ENCODE data around the gene NUP210.

NUP210 gene

GRCh38 chr3:13281507-13282357 is 138.4 kb downstream of the NUP210 start:
- POLR2A ChIA-PET: interaction anchor here (1.8 kb wide), 1 partner anchor 81 kb away, joined by 6 read pairs; no protein-coding TSS in a partner anchor
- CTCF ChIA-PET: no interaction called here
- DNase-seq (ENCODE audit: extremely low spot score): no peak
- TF ChIP-seq FOXM1 (IDR thresholded peaks at IDR 0.05; ENCODE audit: borderline replicate concordance) (no peak), SUZ12 (IDR thresholded peaks at IDR 0.05) (no peak), SP1 (IDR thresholded peaks at IDR 0.05) (no peak), NFRKB (IDR thresholded peaks at IDR 0.05) (no peak), ZNF384 (IDR thresholded peaks at IDR 0.05) (no peak), LEF1 (IDR thresholded peaks at IDR 0.05; ENCODE audit: borderline replicate concordance) (no peak), ELF4 (IDR thresholded peaks at IDR 0.05) (no peak), TARDBP (IDR thresholded peaks at IDR 0.05) (no peak), FOXK2 (IDR thresholded peaks at IDR 0.05) (no peak), BHLHE40 (IDR thresholded peaks at IDR 0.05; ENCODE audit: borderline replicate concordance) (no peak), ARNT (IDR thresholded peaks at IDR 0.05) (no peak), HDGF (IDR thresholded peaks at IDR 0.05; ENCODE audit: borderline replicate concordance) (no peak), L3MBTL2 (conservative IDR thresholded peaks at IDR 0.05) (no peak), CTBP1 (IDR thresholded peaks at IDR 0.05; ENCODE audit: borderline replicate concordance) (no peak), FOXA1 (IDR thresholded peaks at IDR 0.05) (no peak)
- TF ChIP-seq, protein P1, sequence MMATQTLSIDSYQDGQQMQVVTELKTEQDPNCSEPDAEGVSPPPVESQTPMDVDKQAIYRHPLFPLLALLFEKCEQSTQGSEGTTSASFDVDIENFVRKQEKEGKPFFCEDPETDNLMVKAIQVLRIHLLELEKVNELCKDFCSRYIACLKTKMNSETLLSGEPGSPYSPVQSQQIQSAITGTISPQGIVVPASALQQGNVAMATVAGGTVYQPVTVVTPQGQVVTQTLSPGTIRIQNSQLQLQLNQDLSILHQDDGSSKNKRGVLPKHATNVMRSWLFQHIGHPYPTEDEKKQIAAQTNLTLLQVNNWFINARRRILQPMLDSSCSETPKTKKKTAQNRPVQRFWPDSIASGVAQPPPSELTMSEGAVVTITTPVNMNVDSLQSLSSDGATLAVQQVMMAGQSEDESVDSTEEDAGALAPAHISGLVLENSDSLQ (IDR thresholded peaks at IDR 0.05): no peak

DNA sequence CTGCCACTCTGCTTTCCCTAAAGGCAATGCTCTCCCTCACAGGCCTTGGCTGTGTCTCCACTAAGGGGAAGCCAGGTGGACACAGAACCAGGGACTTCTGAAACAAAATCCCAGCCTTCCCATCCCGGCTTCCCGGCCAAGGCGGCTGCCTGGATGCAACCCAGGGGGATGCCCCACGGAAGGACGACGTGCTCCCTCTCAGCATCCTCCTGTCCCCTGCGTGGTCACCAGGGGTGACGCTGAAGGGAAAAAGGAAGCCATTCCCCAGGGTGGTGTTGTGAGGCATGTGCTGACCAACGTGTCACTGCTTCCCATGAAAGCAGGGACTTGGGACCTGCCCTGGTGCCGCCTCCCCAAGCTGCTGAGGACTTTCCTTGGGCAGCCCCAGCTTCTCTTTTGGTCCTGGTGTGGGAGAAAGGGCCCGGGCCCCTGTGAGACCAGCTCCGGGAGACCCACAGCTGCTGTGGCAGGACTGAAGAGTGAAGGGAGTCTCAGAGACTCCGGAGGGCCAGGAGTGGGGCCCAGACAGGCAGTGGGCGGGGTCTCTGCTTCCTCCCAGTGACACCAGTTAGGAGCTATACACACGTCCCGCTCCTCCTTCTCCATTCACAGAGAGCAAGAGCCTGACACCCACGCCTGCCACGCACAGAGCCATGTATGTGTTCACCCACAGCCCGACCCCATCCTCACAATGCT is 139.2 kb downstream of the NUP210 start:
- TF ChIP-seq TARDBP (IDR thresholded peaks at IDR 0.05): no peak
- TF ChIP-seq FOXK2 (IDR thresholded peaks at IDR 0.05): no peak
- TF ChIP-seq NFRKB (IDR thresholded peaks at IDR 0.05): no peak
- no peak for TF ChIP-seq L3MBTL2 (conservative IDR thresholded peaks at IDR 0.05)
- TF ChIP-seq HDGF (IDR thresholded peaks at IDR 0.05; ENCODE audit: borderline replicate concordance): no peak
- TF ChIP-seq CTBP1 (IDR thresholded peaks at IDR 0.05; ENCODE audit: borderline replicate concordance): no peak
- ChIA-PET CTCF (no interaction called here), POLR2A (no interaction called here)
- DNase-seq (ENCODE audit: extremely low spot score): no peak

- CTCF ChIA-PET: no interaction called here
- no peak for DNase-seq (ENCODE audit: extremely low spot score)
- TF ChIP-seq CTBP1 (IDR thresholded peaks at IDR 0.05; ENCODE audit: borderline replicate concordance) (no peak), ARNT (IDR thresholded peaks at IDR 0.05) (no peak), HDGF (IDR thresholded peaks at IDR 0.05; ENCODE audit: borderline replicate concordance) (no peak), NFRKB (IDR thresholded peaks at IDR 0.05) (no peak), SUZ12 (IDR thresholded peaks at IDR 0.05) (no peak), ZNF384 (IDR thresholded peaks at IDR 0.05) (no peak), LEF1 (IDR thresholded peaks at IDR 0.05; ENCODE audit: borderline replicate concordance) (no peak), FOXM1 (IDR thresholded peaks at IDR 0.05; ENCODE audit: borderline replicate concordance) (no peak), BHLHE40 (IDR thresholded peaks at IDR 0.05; ENCODE audit: borderline replicate concordance) (no peak), FOXK2 (IDR thresholded peaks at IDR 0.05) (no peak), L3MBTL2 (conservative IDR thresholded peaks at IDR 0.05) (no peak), SP1 (IDR thresholded peaks at IDR 0.05) (no peak), FOXA1 (IDR thresholded peaks at IDR 0.05) (no peak)
- TF ChIP-seq, protein P1 (IDR thresholded peaks at IDR 0.05): no peak
- POLR2A ChIA-PET: no interaction called here
Measured at GRCh38 chr3:13280122-13280790, 139.9 kb downstream of the NUP210 start.

DNA sequence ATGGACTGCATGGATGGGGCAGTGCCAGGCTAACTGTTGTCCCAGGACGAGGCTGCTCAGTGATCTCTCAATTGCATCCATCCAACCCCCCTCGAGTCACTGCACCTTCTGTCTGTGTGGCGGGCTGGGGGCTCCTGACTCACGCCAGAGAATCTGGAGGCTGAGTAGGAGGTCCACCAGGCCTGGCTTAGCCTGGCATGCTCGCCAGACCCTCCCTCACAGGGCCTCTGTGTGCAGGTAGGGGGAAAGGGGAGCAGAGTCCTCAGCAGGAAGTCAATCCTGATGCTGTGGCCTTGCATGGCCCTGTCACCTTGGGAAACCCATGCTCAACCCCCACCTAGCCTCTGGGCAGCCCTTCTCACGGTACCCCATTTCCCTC is 140.6 kb downstream of the NUP210 start:
- no peak for DNase-seq (ENCODE audit: extremely low spot score)
- TF ChIP-seq FOXK2 (IDR thresholded peaks at IDR 0.05): no peak
- no peak for TF ChIP-seq SP1 (IDR thresholded peaks at IDR 0.05)
- no peak for TF ChIP-seq ZNF384 (IDR thresholded peaks at IDR 0.05)
- no peak for TF ChIP-seq HDGF (IDR thresholded peaks at IDR 0.05; ENCODE audit: borderline replicate concordance)
- TF ChIP-seq ARNT (IDR thresholded peaks at IDR 0.05): no peak
- TF ChIP-seq FOXA1 (IDR thresholded peaks at IDR 0.05): no peak
- no peak for TF ChIP-seq L3MBTL2 (conservative IDR thresholded peaks at IDR 0.05)
- TF ChIP-seq, protein P1 (IDR thresholded peaks at IDR 0.05): no peak
- no peak for TF ChIP-seq FOXM1 (IDR thresholded peaks at IDR 0.05; ENCODE audit: borderline replicate concordance)
- TF ChIP-seq CTBP1 (IDR thresholded peaks at IDR 0.05; ENCODE audit: borderline replicate concordance): no peak
- TF ChIP-seq ELF4 (IDR thresholded peaks at IDR 0.05): no peak
- no peak for TF ChIP-seq SUZ12 (IDR thresholded peaks at IDR 0.05)
- TF ChIP-seq BHLHE40 (IDR thresholded peaks at IDR 0.05; ENCODE audit: borderline replicate concordance): no peak
- no peak for TF ChIP-seq LEF1 (IDR thresholded peaks at IDR 0.05; ENCODE audit: borderline replicate concordance)
- no peak for TF ChIP-seq TARDBP (IDR thresholded peaks at IDR 0.05)
- no peak for TF ChIP-seq NFRKB (IDR thresholded peaks at IDR 0.05)
- CTCF ChIA-PET: no interaction called here
- POLR2A ChIA-PET: no interaction called here

Data from HEK293T (cell line).